ENCODE measurements around the gene MAP7D1. TPM values are rescaled to one million over a fixed set of nuclear protein-coding genes. Genes with fewer than 3 reads are reported as not detected.

The MAP7D1 gene
- total RNA-seq, 2 donors from 2014 or later: 119 to 120 TPM

DNA sequence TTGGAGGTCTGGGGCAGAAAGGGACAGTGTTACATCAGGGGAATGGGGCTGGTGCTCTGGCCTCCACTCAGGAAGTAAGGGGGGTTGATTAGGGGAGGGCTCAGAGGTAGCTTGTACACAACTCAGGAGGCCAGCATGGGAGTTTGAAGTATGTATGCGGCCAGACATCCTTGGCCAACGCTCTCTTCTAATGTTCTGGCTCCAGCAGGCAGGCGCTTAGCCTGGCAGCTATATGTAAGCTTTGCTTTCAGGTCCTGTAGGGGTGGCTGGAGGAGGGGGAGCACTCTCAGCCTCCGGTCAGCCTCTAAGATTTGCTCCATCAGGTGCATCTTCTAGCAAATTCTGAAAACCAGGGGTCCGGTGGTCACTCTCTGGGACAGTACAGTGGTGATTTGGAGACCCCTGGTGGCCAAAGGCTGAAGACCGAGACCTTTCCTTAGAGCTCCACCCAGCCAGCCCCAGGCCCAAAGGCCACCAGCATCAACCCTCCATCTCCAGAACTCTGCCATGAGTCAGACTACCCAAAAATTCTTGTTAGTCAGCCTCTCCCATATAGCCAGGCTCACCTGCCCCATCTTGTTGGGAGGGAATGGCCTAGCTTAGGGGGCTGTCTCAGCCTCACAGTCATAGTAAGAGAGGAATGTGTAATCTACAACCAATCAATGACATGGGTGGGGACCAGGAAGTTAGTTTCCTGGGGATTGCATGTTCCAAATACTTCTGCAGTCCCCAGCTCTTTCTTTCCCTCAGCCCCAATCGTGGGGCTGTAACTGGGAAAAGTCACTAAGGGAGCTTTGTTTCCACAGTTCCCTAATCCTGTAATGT lies 21.2 kb upstream of the MAP7D1 start:
- TF ChIP-seq, protein P1, sequence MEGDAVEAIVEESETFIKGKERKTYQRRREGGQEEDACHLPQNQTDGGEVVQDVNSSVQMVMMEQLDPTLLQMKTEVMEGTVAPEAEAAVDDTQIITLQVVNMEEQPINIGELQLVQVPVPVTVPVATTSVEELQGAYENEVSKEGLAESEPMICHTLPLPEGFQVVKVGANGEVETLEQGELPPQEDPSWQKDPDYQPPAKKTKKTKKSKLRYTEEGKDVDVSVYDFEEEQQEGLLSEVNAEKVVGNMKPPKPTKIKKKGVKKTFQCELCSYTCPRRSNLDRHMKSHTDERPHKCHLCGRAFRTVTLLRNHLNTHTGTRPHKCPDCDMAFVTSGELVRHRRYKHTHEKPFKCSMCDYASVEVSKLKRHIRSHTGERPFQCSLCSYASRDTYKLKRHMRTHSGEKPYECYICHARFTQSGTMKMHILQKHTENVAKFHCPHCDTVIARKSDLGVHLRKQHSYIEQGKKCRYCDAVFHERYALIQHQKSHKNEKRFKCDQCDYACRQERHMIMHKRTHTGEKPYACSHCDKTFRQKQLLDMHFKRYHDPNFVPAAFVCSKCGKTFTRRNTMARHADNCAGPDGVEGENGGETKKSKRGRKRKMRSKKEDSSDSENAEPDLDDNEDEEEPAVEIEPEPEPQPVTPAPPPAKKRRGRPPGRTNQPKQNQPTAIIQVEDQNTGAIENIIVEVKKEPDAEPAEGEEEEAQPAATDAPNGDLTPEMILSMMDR (conservative IDR thresholded peaks at IDR 0.05): peak; percentile 96
- Histone ChIP-seq H3K9me3 (ENCODE audit: control insufficient read depth, low read length) (no peaks in the 10 kb centered on the region), H3K9ac (ENCODE audit: extremely low read depth, low read length, poor library complexity, severe bottlenecking) (no peak overlapping the region), H3K4me3 (ENCODE audit: low read length) (no peak overlapping the region), H3K27ac (ENCODE audit: low read depth, low read length) (no peak overlapping the region), H3K4me1 (ENCODE audit: control insufficient read depth, insufficient read depth, low read length) (no peaks in the 10 kb centered on the region), H3K36me3 (ENCODE audit: control insufficient read depth, insufficient read depth, low read length) (peaks cover 29% of the 10 kb centered on the region), H3K27me3 (ENCODE audit: control insufficient read depth, insufficient read depth, low read length, poor library complexity, severe bottlenecking) (no peaks in the 10 kb centered on the region)
- no peaks in the 10 kb centered on the region for H3K27me3 Mint-ChIP-seq (ENCODE audit: insufficient read depth)
- H3K9me3 Mint-ChIP-seq: no peaks in the 10 kb centered on the region
- H3K4me3 Mint-ChIP-seq: no peak overlapping the region
- H3K4me1 Mint-ChIP-seq: no peaks in the 10 kb centered on the region
- WGBS, 2 experiments (ENCODE audit: insufficient coverage in 1 of 2, insufficient read length in 1 of 2): 60 to 75% methylated on average over 5 to 7 of the region's 7 CpGs
- peak overlapping the region; percentile 44 for H3K27ac Mint-ChIP-seq
- DNase-seq: peak; percentile 95
- peaks cover 17% of the 10 kb centered on the region for H3K36me3 Mint-ChIP-seq (ENCODE audit: low read depth)

DNA sequence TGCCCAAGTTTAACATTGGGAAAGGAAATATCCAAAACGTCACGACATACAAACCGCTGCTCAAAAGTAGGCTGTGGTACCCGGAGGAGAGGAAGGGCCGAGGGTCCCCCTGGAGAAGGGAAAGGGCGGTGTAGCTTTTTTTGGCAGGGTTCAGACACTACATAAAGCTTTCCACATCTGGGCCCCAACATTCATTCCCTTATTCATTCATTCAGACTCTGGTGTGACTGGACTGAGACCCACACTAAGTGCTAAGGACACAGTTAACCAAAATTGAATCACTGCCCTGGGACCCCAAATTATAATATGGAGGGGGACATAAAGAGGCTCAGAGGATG lies 20.7 kb upstream of the MAP7D1 start:
- no peaks in the 10 kb centered on the region for H3K4me1 Mint-ChIP-seq
- H3K36me3 ChIP-seq (ENCODE audit: control insufficient read depth, insufficient read depth, low read length): peaks cover 35% of the 10 kb centered on the region
- no peaks in the 10 kb centered on the region for H3K4me1 ChIP-seq (ENCODE audit: control insufficient read depth, insufficient read depth, low read length)
- no peak overlapping the region for H3K4me3 ChIP-seq (ENCODE audit: low read length)
- H3K9me3 Mint-ChIP-seq: no peaks in the 10 kb centered on the region
- no peaks in the 10 kb centered on the region for H3K27me3 Mint-ChIP-seq (ENCODE audit: insufficient read depth)
- no peaks in the 10 kb centered on the region for H3K9me3 ChIP-seq (ENCODE audit: control insufficient read depth, low read length)
- DNase-seq: no peak
- peak overlapping the region; percentile 62 for H3K27ac Mint-ChIP-seq
- no peak overlapping the region for H3K27ac ChIP-seq (ENCODE audit: low read depth, low read length)
- no peak overlapping the region for H3K9ac ChIP-seq (ENCODE audit: extremely low read depth, low read length, poor library complexity, severe bottlenecking)
- peaks cover 17% of the 10 kb centered on the region for H3K36me3 Mint-ChIP-seq (ENCODE audit: low read depth)
- WGBS, 2 experiments (ENCODE audit: insufficient coverage in 1 of 2, insufficient read length in 1 of 2): 87 to 88% methylated on average over 5 to 6 of the region's 6 CpGs
- no peaks in the 10 kb centered on the region for H3K27me3 ChIP-seq (ENCODE audit: control insufficient read depth, insufficient read depth, low read length, poor library complexity, severe bottlenecking)
- TF ChIP-seq, protein P1 (conservative IDR thresholded peaks at IDR 0.05): no peak
- H3K4me3 Mint-ChIP-seq: no peak overlapping the region

DNA sequence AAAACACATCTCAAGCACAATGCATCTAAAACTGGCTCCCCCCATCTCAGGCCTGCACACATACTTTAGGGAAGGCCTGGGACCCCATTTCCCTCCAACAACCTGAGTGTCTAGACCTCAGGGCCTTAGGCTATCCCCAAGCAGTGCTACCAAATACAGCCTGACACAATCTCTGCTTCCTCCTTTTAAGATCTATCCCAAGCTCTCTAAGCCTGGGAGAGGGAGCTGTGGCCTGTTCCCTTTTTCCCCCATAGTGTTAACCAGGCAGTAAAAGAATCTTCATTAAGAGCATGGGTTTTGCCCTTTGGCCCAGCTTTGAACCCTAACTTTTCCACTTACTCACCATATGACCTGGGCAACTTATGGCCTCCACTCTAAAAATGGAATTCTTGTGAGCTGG lies 20.2 kb upstream of the MAP7D1 start:
- peak overlapping the region; percentile 62 for H3K27ac Mint-ChIP-seq
- Histone ChIP-seq H3K9ac (ENCODE audit: extremely low read depth, low read length, poor library complexity, severe bottlenecking) (no peak overlapping the region), H3K4me3 (ENCODE audit: low read length) (no peak overlapping the region), H3K27ac (ENCODE audit: low read depth, low read length) (no peak overlapping the region), H3K4me1 (ENCODE audit: control insufficient read depth, insufficient read depth, low read length) (no peaks in the 10 kb centered on the region), H3K27me3 (ENCODE audit: control insufficient read depth, insufficient read depth, low read length, poor library complexity, severe bottlenecking) (no peaks in the 10 kb centered on the region), H3K36me3 (ENCODE audit: control insufficient read depth, insufficient read depth, low read length) (peaks cover 36% of the 10 kb centered on the region), H3K9me3 (ENCODE audit: control insufficient read depth, low read length) (no peaks in the 10 kb centered on the region)
- no peaks in the 10 kb centered on the region for H3K9me3 Mint-ChIP-seq
- TF ChIP-seq, protein P1 (conservative IDR thresholded peaks at IDR 0.05): no peak
- H3K4me3 Mint-ChIP-seq: no peak overlapping the region
- peaks cover 17% of the 10 kb centered on the region for H3K36me3 Mint-ChIP-seq (ENCODE audit: low read depth)
- no peak for DNase-seq
- no peaks in the 10 kb centered on the region for H3K4me1 Mint-ChIP-seq
- no peaks in the 10 kb centered on the region for H3K27me3 Mint-ChIP-seq (ENCODE audit: insufficient read depth)

Measured in endodermal cell (in vitro differentiated cells).